Hepatocyte (in vitro differentiated cells): ENCODE data around the gene ALB. TPM values are rescaled to one million over a fixed set of nuclear protein-coding genes. Genes with fewer than 3 reads are reported as not detected.

ENCODE experiments used
- polyA plus RNA-seq: library from polyadenylated mRNA; unstranded; fragments of >200 nt; fragmentation: Nextera tagmentation; extraction: Ambion mirVana; gene quantifications from 2 replicates; pipeline ENCODE4 v1.2.1, GENCODE V29; 2016
- total RNA-seq: library from RNA; depleted of rRNA; stranded (reverse); fragments of >200 nt; gene quantifications from 2 replicates; pipeline ENCODE4 v1.2.3, GENCODE V29; 2014

The ALB gene
- total and polyA plus RNA-seq, 2 experiments from 2014 or later: 11,384 to 26,686 TPM

Other genes starting within 250 kb of the ALB start
- gene ANKRD17, start 145.5 kb upstream of the ALB start, total RNA-seq: 55.1 and 55.8 TPM in 2 replicates
- 31.8 and 38.6 TPM in 2 replicates for gene ANKRD17, start 145.5 kb upstream of the ALB start, polyA plus RNA-seq
- 23,697 and 25,243 TPM in 2 replicates for gene AFP, start 31.9 kb downstream of the ALB start, total RNA-seq
- 11,518 and 15,250 TPM in 2 replicates for gene AFP, start 31.9 kb downstream of the ALB start, polyA plus RNA-seq
- gene AFM, start 77.5 kb downstream of the ALB start, total RNA-seq: 70.0 and 78.4 TPM in 2 replicates
- gene AFM, start 77.5 kb downstream of the ALB start, polyA plus RNA-seq: 34.8 and 52.7 TPM in 2 replicates
- gene RASSF6, start 216.1 kb downstream of the ALB start, total RNA-seq: 6.0 and 6.5 TPM in 2 replicates
- gene RASSF6, start 216.1 kb downstream of the ALB start, polyA plus RNA-seq: 2.1 and 3.0 TPM in 2 replicates